ENCODE measurements around the gene SLC25A44.
A peak's percentile ranks its signal among the peaks of the same experiment; 100 is the strongest.

The SLC25A44 gene

GRCh38 chr1:156229809-156230472 lies 36.0 kb downstream of the SLC25A44 start:
- H3K4me3 ChIP-seq (replicated peaks; ENCODE audit: low read depth, low read length) = no peak overlapping the region
- TF ChIP-seq CTCF (IDR thresholded peaks at IDR 0.05; ENCODE audit: low read depth, low read length, missing control alignments) = no peak
- DNase-seq (ENCODE audit: extremely low read depth, low read depth) = no peak

- H3K4me3 ChIP-seq (replicated peaks; ENCODE audit: low read depth, low read length) = no peak overlapping the region
- DNase-seq (ENCODE audit: extremely low read depth, low read depth) = no peak
- no peak for TF ChIP-seq CTCF (IDR thresholded peaks at IDR 0.05; ENCODE audit: low read depth, low read length, missing control alignments)
These were observed 36.6 kb downstream of the SLC25A44 start for GRCh38 chr1:156230473-156230837.

- no peak for TF ChIP-seq CTCF (IDR thresholded peaks at IDR 0.05; ENCODE audit: low read depth, low read length, missing control alignments)
- no peak for DNase-seq (ENCODE audit: extremely low read depth, low read depth)
- H3K4me3 ChIP-seq (replicated peaks; ENCODE audit: low read depth, low read length) = no peak overlapping the region
These were observed 38.4 kb downstream of the SLC25A44 start for GRCh38 chr1:156232201-156232894.

- peak; percentile 29 for DNase-seq (ENCODE audit: extremely low read depth, low read depth)
These were observed 39.7 kb downstream of the SLC25A44 start for GRCh38 chr1:156233426-156234127.

DNA sequence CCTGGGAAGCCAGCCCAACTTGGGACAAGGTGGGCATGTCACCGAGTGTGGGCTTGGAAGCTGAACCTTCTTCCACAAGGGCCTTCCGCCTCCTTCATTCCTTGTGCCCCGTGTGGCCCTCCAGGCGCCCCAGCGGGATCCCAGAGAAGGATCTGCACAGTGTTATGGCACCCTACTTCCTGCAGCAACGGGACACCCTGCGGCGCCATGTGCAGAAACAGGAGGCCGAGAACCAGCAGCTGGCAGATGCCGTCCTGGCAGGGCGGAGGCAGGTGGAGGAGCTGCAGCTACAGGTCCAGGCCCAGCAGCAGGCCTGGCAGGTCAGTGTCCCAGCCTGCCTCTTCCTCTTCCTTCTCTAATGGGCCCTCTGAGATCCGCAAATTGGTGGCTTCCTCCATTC lies 42.3 kb downstream of the SLC25A44 start:
- TF ChIP-seq CTCF (IDR thresholded peaks at IDR 0.05; ENCODE audit: low read depth, low read length, missing control alignments) = no peak
- no peak for DNase-seq (ENCODE audit: extremely low read depth, low read depth)
- no peak overlapping the region for H3K4me3 ChIP-seq (replicated peaks; ENCODE audit: low read depth, low read length)

More at GRCh38 chr1:156233426-156234127, 39.7 kb downstream of the SLC25A44 start:
- H3K4me3 ChIP-seq (replicated peaks; ENCODE audit: low read depth, low read length) = no peak overlapping the region
- TF ChIP-seq CTCF (IDR thresholded peaks at IDR 0.05; ENCODE audit: low read depth, low read length, missing control alignments) = no peak

DNA sequence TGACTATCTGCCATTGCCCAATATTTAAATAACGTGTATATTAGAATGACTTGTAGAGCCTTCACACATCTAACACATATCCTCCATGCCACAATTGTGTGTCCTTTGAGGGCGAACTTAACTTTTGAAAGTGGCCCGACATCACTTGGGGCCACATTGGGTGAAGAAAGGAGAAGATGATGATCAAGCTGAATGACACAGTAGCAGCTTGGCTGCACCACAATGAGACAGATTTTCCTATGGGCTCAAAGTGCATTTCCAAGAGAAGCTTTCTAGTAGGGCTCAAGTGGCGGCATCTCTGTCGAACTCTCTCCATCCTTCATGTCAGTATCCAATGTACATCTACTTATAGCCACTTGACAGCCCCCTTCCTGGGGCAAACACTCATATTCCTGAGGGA lies 44.3 kb downstream of the SLC25A44 start:
- no peak for DNase-seq (ENCODE audit: extremely low read depth, low read depth)
- no peak overlapping the region for H3K4me3 ChIP-seq (replicated peaks; ENCODE audit: low read depth, low read length)
- TF ChIP-seq CTCF (IDR thresholded peaks at IDR 0.05; ENCODE audit: low read depth, low read length, missing control alignments) = no peak

All from HFF-Myc (cell line).